Fibroblast of lung (primary cell): Measurements from ENCODE around the gene IGSF23.

Experiments used
- EZH2 ChIP-seq: IDR thresholded peaks from 2 replicates; pipeline ENCODE4 v1.5.1; 2012; ENCODE audit warnings: low read length, control low read depth, mild to moderate bottlenecking; ENCODE audit errors: missing control alignments
- TF ChIP-seq, protein P1 (sequence below), 2 donors: IDR thresholded peaks in 1 of 2; conservative IDR thresholded peaks in 1 of 2; 1 replicate in 1 of 2; 2 replicates in 1 of 2; pipeline ENCODE4 v1.5.1; 2011 to 2012; ENCODE audit warnings: low read length in 2 of 2, control low read depth in 1 of 2, inconsistent platforms in 1 of 2, low read depth in 1 of 2, mild to moderate bottlenecking in 1 of 2

DNA sequence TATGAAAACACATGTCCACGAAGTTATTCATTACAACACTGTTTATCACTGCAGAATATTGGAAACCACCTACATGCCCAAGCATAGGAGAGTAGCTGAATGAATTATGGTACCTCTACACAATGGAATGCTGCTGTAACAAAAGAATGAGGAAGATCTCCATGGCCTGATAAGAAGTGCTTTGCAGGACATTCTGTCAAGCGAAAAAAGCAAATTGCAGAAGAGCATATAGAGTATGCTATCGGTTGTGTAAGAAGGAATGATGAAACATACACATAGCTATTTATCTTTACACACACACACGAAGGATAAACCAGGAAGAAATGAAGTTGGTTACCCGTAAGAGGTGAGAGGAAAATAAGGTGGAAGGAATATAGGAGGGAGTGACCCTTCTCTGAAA lies 46.4 kb upstream of the IGSF23 start:
- no peak for TF ChIP-seq EZH2
- TF ChIP-seq, protein P1, sequence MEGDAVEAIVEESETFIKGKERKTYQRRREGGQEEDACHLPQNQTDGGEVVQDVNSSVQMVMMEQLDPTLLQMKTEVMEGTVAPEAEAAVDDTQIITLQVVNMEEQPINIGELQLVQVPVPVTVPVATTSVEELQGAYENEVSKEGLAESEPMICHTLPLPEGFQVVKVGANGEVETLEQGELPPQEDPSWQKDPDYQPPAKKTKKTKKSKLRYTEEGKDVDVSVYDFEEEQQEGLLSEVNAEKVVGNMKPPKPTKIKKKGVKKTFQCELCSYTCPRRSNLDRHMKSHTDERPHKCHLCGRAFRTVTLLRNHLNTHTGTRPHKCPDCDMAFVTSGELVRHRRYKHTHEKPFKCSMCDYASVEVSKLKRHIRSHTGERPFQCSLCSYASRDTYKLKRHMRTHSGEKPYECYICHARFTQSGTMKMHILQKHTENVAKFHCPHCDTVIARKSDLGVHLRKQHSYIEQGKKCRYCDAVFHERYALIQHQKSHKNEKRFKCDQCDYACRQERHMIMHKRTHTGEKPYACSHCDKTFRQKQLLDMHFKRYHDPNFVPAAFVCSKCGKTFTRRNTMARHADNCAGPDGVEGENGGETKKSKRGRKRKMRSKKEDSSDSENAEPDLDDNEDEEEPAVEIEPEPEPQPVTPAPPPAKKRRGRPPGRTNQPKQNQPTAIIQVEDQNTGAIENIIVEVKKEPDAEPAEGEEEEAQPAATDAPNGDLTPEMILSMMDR (conservative IDR thresholded peaks at IDR 0.05 in 1 of 2, IDR thresholded peaks at IDR 0.05 in 1 of 2; ENCODE audit: low read depth in 1 of 2, low read length in 2 of 2) = no peak
